NCI-H128 (cell line): Measurements from ENCODE around the gene DCD.
"Not testable (repeated sequence)": the region's sequence is repeated elsewhere in the genome, so short reads cannot be mapped to it uniquely, and the experiment has no call there.

Source experiments
- DNase-seq: peaks from one replicate; lab custom pipeline; 2025; ENCODE audit not compliant: unreplicated experiment; lab: John Stamatoyannopoulos, UW

The DCD gene

DNA sequence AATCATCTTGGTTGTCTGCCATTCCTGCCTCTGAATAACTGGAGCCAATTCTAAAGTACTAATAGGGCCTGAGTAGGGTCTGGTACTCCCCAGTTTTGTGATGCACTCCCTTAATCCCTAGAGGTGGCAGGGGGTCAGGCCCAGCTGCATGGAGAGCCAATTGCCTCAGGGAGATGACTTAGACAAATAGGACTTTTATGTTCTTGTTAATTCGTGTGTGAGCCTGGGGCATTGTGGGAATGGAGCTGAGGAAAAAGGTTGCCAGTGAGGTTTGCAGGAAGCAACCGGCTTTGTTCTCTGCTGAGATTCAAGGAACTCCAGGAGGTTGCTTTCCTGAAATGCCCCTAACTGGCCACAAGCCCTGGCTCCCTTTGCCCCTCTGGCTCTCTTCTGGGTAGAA lies 6.8 kb upstream of the DCD start:
- no peak for DNase-seq

- DNase-seq = no peak
Measured at GRCh38 chr12:54653025-54653424, 4.9 kb upstream of the DCD start.

DNA sequence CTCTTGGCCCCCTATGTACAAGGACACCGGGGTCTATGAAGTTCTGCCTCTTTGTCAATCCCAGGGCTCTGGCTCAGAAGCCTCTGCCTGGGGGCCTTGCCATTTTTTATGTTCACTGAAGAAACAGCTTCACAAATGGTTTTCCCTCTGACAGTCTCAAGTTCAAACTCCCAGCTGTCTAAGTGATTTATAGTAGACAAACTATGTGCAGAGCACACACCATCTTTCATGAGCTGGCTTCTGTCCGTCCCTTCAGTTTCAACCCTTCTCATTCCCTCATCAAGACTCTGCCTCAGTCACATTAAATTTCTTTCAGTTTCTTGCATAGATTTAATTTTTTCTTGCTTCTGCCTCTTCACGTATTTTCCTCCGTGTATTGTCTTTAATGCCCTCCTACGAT lies 2.7 kb upstream of the DCD start:
- no peak for DNase-seq

DNA sequence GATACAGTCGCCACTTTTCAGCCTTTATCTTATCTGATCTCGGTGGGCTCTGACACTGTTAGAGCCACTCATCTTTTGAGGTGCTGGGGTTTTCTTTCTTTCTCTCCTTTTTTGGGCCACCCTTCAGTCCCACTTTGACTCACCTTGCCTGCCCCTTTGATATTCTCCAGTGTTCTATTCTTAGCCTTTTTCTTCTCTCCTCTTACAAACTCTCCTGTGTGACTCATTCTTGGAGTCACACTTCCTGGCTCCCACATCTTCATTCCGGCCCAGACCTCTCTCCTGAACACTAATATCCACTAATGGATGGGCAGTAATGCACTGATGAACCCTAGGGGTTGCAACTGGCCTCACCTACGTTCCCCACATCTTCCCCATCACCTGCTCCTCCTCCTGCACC lies 2.2 kb upstream of the DCD start:
- no peak for DNase-seq

GRCh38 chr12:54649825-54650224 lies 1.7 kb upstream of the DCD start:
- no peak for DNase-seq

DNA sequence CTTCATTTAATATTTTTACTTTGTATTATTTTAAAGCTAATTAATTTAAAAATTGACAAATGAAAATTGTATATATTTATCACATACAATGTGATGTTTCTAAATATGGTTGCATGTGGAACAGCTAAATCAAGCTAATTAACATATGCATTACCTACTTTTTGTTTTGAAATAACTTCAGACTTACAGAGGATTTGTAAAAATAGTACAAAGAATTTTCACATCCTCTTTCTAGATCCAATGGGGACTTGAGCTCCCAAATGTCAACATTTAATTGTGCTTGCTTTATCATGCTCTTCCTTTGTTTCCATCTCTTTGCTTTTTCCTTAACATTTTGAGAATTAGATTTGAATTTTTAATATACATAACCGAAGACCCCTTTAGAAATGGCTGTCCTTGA lies 6.6 kb downstream of the DCD start:
- DNase-seq = no peak

- DNase-seq = no peak
Measured at GRCh38 chr12:54641089-54641488, 7.1 kb downstream of the DCD start.

DNA sequence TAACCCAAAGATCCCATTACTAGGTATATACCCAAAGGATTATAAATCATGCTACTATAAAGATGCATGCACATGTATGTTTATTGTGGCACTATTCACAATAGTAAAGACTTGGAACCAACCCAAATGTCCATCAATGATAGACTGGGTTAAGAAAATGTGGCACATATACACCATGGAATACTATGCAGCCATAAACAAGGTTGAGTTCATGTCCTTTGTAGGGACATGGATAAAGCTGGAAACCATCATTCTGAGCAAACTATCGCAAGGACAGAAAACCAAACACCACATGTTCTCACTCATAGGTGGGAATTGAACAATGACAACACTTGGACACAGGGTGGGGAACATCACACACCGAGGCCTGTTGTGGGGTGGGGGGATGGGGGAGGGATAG lies 9.1 kb downstream of the DCD start:
- DNase-seq = not testable (repeated sequence)

GRCh38 chr12:54634795-54635194 lies 13.4 kb downstream of the DCD start, which contains the start of gene LACRT:
TSS of gene LACRT (minus strand) at chr12:54634895. CDS start at chr12:54634841, 54 bp downstream.
- no peak for DNase-seq

DNA sequence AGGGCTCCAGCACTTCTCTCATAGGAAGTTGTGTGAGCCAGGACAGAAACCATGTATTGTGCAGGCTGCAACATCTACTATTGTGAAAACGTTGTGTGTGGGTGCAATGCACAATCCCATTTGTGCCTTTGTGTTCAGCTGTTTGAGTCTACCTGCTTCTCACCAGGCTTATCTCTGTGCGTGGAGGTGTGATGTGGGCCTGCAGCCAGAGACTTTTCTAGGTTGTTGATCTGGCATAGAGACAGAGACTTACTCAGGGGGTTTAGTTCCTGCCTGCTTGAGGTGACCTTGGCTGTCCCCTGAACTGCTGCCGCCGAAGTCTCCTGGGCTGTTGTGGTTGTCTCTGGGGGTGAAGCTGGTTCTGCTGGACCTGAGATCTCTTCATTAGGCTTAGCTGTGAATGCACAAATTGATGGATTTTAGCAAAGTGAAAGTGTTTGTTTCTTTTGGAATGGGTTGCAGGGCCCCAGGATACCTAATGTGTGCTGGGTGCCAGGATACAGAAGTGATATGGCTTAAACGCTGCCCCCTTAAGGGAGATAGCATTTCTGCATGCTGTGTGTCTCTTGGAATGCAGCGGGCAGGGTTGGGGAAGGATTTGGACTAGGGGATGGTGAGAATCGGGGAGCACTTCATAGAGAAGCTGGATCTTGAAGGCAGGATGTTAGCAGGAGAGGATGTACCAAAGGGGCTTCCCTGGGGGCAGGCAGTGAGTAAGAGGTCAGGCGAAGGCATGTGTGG lies 16.0 kb downstream of the DCD start:
- DNase-seq = no peak

GRCh38 chr12:54631551-54631950 lies 16.6 kb downstream of the DCD start:
- no peak for DNase-seq

GRCh38 chr12:54629925-54630324 lies 18.2 kb downstream of the DCD start:
- no peak for DNase-seq

DNA sequence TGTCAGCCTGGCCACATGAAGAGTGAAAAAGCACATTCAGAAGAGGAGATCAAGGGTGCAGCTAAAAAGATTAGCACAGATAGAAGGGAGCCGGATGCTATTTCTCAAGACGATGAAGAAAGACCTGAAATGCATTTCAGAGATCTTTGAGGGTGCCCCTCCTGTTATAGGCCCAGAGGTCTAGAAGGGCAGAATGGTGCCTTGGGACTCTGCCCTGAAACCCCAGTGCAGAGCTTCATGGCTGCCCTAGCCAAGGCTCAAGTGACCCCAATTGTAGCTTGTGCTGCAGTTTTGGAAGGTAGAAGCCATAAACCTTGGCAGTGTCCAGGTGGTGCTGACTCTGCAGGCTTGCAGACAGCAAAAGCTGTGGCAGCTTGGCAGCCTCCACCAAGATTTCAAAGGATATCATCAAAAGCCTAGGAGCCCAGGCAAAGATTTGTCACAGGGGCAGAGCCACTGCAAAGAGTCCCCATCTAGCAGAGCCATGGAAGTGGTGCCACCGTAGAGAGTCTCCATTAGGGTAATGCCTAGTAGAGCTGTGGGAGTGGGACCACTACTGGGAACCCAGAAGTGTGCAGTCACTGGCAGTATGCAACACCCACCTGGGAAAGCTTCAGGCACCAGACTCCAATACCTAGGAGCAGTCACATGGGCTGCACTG lies 19.8 kb downstream of the DCD start:
- DNase-seq = no peak

DNA sequence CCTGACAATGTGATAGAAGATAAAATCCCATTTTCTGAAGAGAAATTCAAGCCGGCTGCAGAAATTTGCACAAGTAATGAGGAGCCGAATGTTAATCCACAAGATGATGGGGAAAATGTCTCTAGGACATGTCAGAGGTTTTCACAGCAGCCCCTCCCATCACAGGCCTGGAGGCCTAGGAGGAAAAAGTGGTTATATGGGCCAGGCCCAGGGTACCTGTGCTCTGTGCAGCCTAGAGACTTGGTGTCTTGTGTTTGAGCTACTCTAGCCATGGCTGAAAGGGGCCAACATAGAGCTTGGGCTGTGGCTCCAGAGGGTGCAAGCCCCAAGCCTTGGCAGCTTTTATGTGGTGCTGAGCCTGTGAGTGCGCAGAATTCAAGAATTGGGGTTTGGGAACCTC lies 20.9 kb downstream of the DCD start:
- no peak for DNase-seq

GRCh38 chr12:54625598-54625997 lies 22.6 kb downstream of the DCD start:
- no peak for DNase-seq

DNA sequence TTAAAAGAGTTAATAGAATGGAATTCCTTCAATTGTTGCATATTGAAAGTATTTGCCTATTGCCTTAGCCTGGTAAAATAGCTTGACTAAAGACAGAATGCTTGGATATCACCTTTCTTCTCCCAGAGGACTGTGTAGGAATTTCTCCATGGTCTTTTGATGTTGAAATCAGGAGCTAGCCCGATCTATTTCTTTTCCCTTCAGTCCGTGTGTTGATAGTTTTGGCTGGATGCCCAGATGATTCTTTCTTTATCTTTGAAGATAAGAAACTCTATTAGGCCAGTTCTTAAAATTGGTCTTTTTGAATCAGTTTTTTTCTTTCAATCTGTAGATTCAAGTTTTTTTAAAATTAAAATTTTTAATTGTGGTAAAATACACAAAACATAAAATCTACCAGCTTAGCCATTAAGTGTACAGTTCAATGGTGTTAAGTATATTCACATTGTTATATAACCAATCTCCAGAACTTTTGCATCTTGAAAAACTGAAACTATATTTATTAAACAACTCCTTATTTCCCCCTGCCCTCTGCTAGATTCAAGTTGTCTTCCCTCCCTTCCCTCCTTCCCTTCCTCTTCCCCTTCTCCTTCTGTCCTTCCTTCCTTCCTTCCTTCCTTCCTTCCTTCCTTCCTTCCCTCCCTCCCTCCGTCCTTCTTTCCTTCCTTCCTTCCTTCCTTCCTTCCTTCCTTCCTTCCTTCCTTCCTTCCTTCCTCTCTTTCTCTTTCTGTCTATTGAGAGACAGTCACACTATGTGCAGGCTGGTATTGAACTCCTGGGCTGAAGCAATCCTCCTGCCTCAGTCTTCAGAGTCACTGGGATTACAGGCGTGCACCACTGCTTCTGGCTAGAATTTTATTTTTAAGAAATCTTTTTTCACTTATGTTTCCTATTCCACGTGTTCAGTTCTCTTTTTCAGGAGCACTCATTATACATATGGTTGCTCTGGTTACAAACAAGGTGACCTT lies 23.6 kb downstream of the DCD start:
- no peak for DNase-seq

DNA sequence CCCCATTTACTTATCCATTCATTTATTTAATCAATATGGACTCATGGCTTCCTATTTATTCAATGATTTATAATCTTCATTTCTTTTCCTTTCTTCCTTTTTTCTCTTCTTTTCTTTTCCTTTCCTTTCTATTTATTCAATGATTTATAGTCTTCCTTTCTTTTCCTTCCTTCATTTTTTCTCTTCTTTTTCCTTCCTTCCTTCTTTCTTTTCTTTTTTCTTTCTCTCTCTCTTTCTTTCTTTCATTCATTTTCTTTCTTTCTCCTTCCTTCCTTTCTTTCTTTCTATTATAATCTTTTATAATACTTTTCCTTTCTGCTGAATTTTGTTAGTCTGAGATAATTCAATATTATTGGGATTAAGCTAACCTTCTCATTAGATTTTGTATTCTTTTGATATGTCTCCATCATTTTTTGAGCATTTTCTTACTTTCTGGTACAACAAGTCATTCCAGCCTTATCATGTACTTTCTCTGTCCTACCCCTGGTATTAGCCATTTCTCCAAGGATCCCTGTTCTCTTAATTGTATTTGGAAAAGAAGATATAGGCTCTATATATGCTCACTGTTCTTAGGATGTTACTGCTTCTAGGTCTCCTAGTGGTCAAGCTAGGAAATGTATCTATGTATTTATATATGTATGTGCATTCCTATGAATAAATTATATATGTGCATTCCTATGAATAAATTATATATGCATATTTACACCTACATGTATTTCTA lies 25.5 kb downstream of the DCD start:
- DNase-seq = no peak

GRCh38 chr12:54616933-54617680 lies 31.1 kb downstream of the DCD start:
- DNase-seq = no peak

DNA sequence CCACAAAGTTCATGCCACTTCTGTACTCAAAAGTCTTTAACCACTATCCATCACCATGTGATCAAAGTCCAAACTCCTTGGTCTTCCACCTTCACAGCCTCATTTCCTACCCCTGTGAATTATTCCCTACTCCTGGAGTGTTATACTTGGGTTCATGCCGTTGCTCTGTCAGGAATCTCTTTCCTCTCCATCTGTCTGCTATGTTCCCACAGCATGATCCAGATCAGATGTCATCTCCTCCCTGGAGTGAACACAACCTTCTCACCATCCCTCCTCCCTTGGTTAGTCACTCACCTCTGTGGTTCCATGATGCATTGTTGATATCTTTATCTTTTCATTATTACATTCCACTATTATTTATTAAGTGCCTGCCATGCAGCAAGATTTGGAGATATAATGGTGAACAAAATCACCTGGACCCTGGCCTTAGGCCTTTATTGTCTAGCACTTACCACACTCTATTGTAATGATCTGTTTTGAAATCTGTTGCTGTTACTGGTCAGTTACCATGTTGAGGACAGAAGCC lies 35.9 kb downstream of the DCD start:
- no peak for DNase-seq

- no peak for DNase-seq
Measured at GRCh38 chr12:54611715-54612149, 36.4 kb downstream of the DCD start.
